Activated naive CD4-positive, alpha-beta T cell treated with anti-CD3 and anti-CD28 coated beads, Interleukin-2, amount 50 U/mL, for 16 hours (primary cell): ENCODE results near the gene ABLIM2.

Experiments
- DNase-seq: peaks from one replicate; pipeline ENCODE4 v3.0.0-alpha.2; 2020

The ABLIM2 gene

GRCh38 chr4:7917669-7918068 lies 240.9 kb downstream of the ABLIM2 start:
- DNase-seq, result no peak

- DNase-seq, result no peak
Observed at GRCh38 chr4:7915875-7916242, 242.8 kb downstream of the ABLIM2 start.
